Sciatic nerve (tissue), 2 donors: Measurements from ENCODE around the gene OR10A3. TPM values are rescaled to one million over a fixed set of nuclear protein-coding genes. Genes with fewer than 3 reads are reported as not detected.
A peak's percentile ranks its signal among the peaks of the same experiment; 100 is the strongest.
"Not testable (repeated sequence)": the region's sequence is repeated elsewhere in the genome, so short reads cannot be mapped to it uniquely, and the experiment has no call there.

Source experiments
- ATAC-seq: fragments of 200-7000 bp; cut with Tn5 transposase; one replicate; pipeline ENCODE4 v1.9.1; 2020; ENCODE audit warnings: mild to moderate bottlenecking, moderate library complexity
- DNase-seq: peaks from one replicate; pipeline ENCODE4 v3.0.0-alpha.2; 2020; ENCODE audit warnings: low spot score
- intact Hi-C: fragments of 100-400 bp; cut with DNase I; formaldehyde crosslinking; loops from one replicate; pipeline ENCODE4 v1.14.2; 2022
- total RNA-seq: library from RNA; stranded (reverse); fragmentation: NEBNext Ultra II Directional; extraction: Animal tissue kit (Norgen Biotek cat#: 25700); gene quantifications from one replicate; pipeline ENCODE4 v1.2.1, GENCODE V29; 2021
- donor health status: DM: no; HTN: no; CAD: no.
- donor health status: DM: no; HTN: no; CAD: no.

Gene OR10A3
- total RNA-seq = not detected

GRCh38 chr11:7941608-7942007 is at the start of gene OR10A3:
TSS of gene OR10A3 (minus strand) at chr11:7941708. CDS start at chr11:7939520, 2,188 bp downstream.
- DNase-seq (no peak), ATAC-seq (no peak)
- intact Hi-C loops = no loop called here

GRCh38 chr11:7987560-7987883 is 46.0 kb upstream of the OR10A3 start:
- ATAC-seq, DNase-seq: not testable (repeated sequence)
- intact Hi-C loops = loop anchor here (5.0 kb wide), 1 partner anchor 95 kb away; no protein-coding TSS in a partner anchor

- DNase-seq (peak; percentile 91), ATAC-seq (peak; percentile 100)
- intact Hi-C loops = loop anchor here (5.0 kb wide), 1 partner anchor 95 kb away; no protein-coding TSS in a partner anchor
These were observed 45.5 kb upstream of the OR10A3 start, which contains the start of gene EIF3F for GRCh38 chr11:7986768-7987559. TSS of gene EIF3F (plus strand) at chr11:7987337. CDS start at chr11:7987353, 16 bp downstream.

GRCh38 chr11:7983832-7984590 is 42.5 kb upstream of the OR10A3 start:
- ATAC-seq = no peak

GRCh38 chr11:7982582-7983119 is 41.1 kb upstream of the OR10A3 start:
- no peak for ATAC-seq
- no peak for DNase-seq
- intact Hi-C loops = no loop called here

More at GRCh38 chr11:7983832-7984590, 42.5 kb upstream of the OR10A3 start:
- intact Hi-C loops = no loop called here
- DNase-seq = no peak

GRCh38 chr11:7981619-7982157 is 40.2 kb upstream of the OR10A3 start:
- ATAC-seq = no peak
- DNase-seq = no peak
- intact Hi-C loops = no loop called here

GRCh38 chr11:7977232-7977917 is 35.9 kb upstream of the OR10A3 start:
- intact Hi-C loops = no loop called here
- DNase-seq (no peak), ATAC-seq (no peak)

GRCh38 chr11:7974668-7975067 is 33.2 kb upstream of the OR10A3 start:
- ATAC-seq = no peak
- intact Hi-C loops = no loop called here

GRCh38 chr11:7973011-7973410 is 31.5 kb upstream of the OR10A3 start:
- intact Hi-C loops = no loop called here
- ATAC-seq (no peak), DNase-seq (no peak)

More at GRCh38 chr11:7974668-7975067, 33.2 kb upstream of the OR10A3 start:
- no peak for DNase-seq

GRCh38 chr11:7971846-7972245 is 30.3 kb upstream of the OR10A3 start:
- ATAC-seq = no peak
- intact Hi-C loops = no loop called here
- no peak for DNase-seq

- DNase-seq = no peak
- intact Hi-C loops = no loop called here
- ATAC-seq = no peak
These were observed 28.5 kb upstream of the OR10A3 start for GRCh38 chr11:7969756-7970646.

GRCh38 chr11:7968686-7969085 is 27.2 kb upstream of the OR10A3 start:
- DNase-seq (no peak), ATAC-seq (no peak)
- intact Hi-C loops = no loop called here

- no peak for ATAC-seq
- no peak for DNase-seq
- intact Hi-C loops = no loop called here
These were observed 26.3 kb upstream of the OR10A3 start for GRCh38 chr11:7967826-7968225.

GRCh38 chr11:7967097-7967496 is 25.6 kb upstream of the OR10A3 start:
- no peak for ATAC-seq
- intact Hi-C loops = no loop called here
- no peak for DNase-seq

GRCh38 chr11:7965386-7965785 is 23.9 kb upstream of the OR10A3 start, which contains the start of gene NLRP10:
TSS of gene NLRP10 (minus strand) at chr11:7965447. CDS start at chr11:7963495, 1,952 bp downstream.
- no peak for DNase-seq
- ATAC-seq = no peak
- intact Hi-C loops = no loop called here

GRCh38 chr11:7964873-7965272 is 23.4 kb upstream of the OR10A3 start:
- intact Hi-C loops = no loop called here
- ATAC-seq (no peak), DNase-seq (no peak)

- intact Hi-C loops = no loop called here
- ATAC-seq (no peak), DNase-seq (no peak)
These were observed 22.8 kb upstream of the OR10A3 start for GRCh38 chr11:7964261-7964660.

GRCh38 chr11:7955191-7955590 is 13.7 kb upstream of the OR10A3 start:
- ATAC-seq = no peak
- no peak for DNase-seq
- intact Hi-C loops = no loop called here
